T-helper 2 cell (primary cell): ENCODE data around the gene NRF1.

Experiments used
- DNase-seq, 5 experiments: peaks; one replicate each; pipeline versions ENCODE4 v3.0.0 to v3.0.0-alpha.2; 2012 to 2022

Gene NRF1

GRCh38 chr7:129741743-129742213 is 130.3 kb downstream of the NRF1 start:
- no peak for DNase-seq

DNA sequence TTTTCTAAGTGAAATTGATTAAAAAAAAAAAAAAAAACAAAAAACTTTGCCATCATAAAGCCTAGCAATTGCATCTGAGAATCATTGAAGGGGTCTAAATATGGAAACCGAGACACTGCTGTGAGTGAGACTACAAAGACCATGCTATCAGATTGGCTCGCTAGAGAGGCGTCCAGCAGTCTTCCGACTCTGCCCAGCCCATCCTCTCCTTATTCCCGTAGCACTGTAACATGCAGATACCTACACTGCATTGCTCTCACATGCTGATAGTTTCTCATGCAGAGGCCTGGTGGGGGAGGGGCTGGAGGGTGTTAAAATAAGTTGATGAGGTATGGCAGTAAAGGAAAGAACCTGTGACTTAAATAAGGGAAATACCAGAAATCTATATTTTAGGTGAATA is 130.7 kb downstream of the NRF1 start:
- DNase-seq, result no peak

DNA sequence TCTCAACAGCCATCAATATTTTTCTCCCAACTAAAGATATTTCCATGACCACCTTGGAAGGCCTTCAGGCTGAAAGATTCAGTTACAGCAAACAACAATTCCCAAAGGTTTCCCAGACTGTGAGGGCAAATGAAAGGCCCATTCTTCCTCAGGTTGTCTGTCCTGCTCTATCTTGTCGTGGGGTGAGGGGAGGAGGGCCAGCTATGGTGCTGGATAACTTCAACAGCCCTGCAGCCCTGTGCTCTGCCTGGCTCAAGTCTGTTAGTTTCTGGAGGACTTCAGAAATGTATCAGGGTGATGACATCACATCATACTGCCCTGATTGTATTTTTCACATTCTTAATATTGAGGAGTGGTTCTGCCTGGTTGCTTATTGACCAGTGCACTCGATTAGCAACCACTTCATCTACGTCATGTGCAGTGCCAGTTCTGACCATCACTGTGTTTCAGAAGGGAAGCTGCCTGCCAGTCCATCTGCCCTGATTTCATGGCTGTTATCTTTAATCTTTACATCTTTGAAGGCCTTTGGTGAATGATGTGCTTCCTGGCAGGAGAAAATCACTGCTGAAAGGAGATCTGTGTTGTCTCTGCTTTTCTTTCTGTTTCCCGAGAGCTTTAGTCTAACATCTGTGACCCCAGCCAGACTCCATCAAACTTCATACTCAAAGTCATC is 135.5 kb downstream of the NRF1 start:
- DNase-seq, result no peak

DNA sequence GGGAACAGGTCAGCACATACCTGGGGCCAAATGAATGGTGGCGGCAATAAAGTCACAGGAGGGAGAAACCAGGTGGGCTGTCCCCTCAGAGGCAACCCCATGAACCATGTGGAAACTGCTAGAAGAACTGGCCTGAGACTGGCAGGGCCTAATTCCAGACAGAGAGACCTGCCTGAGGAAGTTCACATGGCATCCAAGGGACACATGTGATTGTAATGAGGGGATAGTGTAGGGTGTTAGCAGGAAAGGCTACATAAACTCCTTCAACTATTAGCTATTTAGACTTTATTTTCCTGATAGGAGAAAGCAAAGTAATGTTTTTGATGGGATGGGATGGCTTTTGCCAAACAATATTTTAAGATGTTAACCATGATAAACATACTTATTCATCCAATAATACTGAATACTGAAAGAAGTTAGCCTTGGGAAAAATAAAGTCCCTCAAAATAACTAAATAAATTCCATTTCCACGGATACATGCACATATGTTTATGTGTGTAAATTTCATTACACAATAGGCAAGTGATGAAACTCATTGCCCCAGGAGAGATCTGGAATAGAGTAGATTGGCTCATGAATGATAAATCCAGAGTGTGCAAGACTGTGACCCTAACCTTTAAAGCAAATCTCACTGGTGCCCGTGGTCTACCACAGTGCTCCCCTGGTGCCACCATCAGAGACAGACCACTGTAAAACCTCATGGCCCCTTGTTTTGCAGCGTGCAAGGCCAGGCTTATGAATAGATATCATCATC is 137.0 kb downstream of the NRF1 start:
- no peak for DNase-seq

GRCh38 chr7:129750091-129750490 is 138.6 kb downstream of the NRF1 start:
- DNase-seq, result no peak

GRCh38 chr7:129750501-129750900 is 139.0 kb downstream of the NRF1 start:
- DNase-seq, result no peak

- no peak for DNase-seq
Measured at GRCh38 chr7:129751916-129752315, 140.4 kb downstream of the NRF1 start.

- DNase-seq, result no peak
Measured at GRCh38 chr7:129752760-129753159, 141.2 kb downstream of the NRF1 start.

GRCh38 chr7:129754406-129754805 is 142.9 kb downstream of the NRF1 start:
- DNase-seq, result no peak

- DNase-seq, result no peak
Measured at GRCh38 chr7:129757991-129758390, 146.5 kb downstream of the NRF1 start.

DNA sequence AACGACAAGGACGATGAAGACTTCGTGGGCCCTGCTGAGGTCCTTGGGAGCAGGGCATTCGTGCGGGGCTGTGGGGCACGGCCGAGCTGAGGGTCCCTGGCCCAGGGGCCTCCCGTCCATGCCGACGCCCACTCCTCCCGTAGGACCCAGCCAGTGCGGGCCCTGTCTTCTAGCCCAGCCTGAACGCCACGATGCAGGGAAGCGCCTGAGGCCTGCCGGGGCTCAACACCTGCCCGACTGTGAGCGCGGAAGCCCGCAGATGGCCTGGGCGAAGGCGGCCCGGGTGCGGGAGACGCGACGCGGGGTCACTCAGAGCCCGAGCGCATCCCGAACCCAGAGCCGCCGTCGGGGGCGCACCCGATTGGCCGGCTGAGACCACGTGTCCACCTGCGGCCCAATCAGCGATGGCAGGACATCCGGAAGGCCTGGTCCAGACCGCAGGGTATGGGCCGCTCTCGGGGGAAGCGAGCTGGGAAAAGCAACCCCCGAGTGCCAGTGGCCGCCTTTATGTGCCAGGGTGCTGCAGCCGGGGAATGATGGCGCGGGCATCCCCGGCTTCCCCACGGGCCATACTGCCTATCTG is 151.0 kb downstream of the NRF1 start:
- DNase-seq, result no peak

GRCh38 chr7:129764247-129765084 is 152.9 kb downstream of the NRF1 start:
- no peak for DNase-seq

DNA sequence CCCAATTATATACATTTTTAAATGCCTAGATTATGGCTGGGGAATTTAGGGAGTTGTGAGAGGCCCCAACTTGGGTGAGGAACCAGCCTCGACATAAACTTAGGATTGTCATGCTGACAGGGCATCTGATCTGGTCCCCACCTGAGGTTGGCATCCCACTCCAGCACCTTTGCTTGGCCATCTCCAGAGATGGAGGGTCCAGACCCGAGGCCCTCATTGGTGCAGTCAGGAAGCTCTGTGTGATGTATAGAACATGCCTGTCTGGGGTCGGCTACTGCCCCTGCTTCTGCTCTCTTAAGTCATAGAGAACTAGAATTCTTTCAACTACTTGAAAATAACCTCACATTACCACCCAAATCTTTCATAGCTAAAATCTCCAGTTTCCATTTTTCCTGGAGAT is 153.8 kb downstream of the NRF1 start:
- no peak for DNase-seq

- peak in 1 of 5 experiments; percentile 24 for DNase-seq
Measured at GRCh38 chr7:129767120-129768015, 155.8 kb downstream of the NRF1 start.

GRCh38 chr7:129768614-129769399 is 157.3 kb downstream of the NRF1 start:
- no peak for DNase-seq

DNA sequence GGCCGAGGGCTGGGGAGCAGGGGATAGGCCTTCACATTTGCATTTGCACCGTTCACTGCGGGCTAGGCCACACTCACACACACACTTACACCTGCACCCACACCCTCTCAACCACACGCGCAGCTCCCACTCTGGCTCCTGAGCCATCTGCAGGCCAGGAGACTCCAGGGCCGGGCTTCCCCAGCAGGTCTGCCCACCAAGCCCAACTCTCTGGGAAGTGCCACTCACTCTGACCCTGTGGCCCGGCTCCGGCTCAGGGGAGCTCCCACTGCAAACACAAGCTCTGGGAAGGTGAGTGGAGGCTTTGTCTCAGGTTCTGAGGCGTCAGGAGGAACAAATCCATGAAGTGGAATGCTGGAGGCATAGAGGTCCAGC is 157.9 kb downstream of the NRF1 start:
- no peak for DNase-seq

DNA sequence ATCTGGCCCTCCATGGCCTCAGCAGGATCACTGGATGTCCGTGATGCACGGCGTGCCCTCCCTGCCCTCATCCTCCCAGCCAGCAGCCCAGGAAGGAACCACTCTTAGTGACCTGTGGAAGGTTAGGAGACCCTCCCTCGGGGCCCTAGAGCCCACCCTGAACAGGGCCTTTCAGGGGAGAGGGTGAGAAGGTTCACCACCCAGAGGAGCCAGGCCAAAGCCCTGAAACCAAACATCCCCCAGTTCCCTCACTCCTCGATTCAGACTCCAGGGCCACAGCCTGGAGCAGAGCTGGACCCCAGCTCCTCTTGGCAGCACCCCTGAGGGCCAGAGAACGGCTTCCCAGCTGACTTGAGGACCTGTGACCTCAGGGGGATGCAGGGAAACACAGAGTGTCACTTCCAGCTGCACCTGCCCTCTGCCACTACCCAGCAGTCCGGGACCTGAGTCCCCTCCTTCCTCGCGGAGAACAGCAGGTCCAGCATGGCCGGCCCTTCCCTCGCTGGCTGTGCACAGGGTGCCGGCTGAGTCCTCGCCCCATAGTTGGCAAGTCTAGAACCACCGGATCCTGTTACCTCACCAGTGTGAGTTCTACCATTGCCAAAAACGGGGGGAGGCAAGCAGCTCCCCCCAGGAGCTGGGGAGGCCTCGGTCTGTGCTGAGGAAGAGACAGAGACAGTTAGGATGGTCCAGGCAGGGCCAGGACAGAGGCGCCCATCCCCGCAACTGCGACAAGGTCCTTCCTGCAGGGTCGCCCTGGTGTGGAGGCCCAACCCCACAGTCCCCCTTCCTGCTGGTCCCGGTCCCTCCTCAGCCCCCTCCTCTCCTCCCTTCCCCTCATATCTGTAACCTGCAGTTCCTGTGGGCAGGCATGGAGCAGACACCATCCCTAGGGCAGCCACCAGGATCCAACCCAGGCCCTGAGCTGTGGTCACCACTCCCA is 158.6 kb downstream of the NRF1 start:
- no peak for DNase-seq

GRCh38 chr7:129771201-129771927 is 159.8 kb downstream of the NRF1 start:
- DNase-seq, result no peak

DNA sequence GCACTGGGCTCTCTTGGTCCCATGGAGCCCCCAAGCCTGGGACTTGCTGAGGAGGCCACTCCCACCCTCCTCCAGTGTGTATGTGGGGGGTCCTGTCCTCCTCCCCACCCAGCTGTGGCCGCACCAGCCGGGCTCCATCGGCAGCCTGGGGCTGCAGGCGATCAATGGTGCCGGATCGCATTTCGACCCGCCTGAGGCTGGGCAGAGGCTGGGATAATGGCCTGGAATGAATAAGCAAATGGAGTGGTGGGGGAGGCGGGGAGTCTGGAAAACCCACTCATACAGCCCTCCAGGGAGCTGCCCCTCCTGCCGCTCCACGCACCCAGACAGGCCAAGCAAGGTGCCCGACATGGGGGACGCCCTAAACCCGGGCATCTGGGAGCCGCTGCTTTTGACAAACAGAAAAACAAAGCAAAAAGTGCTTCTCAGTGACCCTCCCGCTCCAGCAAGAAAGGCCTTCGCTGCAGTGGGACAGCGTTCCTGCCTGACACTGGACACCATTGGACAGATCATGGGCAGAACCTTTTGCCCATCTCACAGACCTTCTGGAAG is 160.5 kb downstream of the NRF1 start:
- no peak for DNase-seq
